ENCODE data around the gene IL27RA. TPM values are rescaled to one million over a fixed set of nuclear protein-coding genes. Genes with fewer than 3 reads are reported as not detected.

The IL27RA gene
- total RNA-seq, 1 donor from 2014 or later, result 5.7 TPM

DNA sequence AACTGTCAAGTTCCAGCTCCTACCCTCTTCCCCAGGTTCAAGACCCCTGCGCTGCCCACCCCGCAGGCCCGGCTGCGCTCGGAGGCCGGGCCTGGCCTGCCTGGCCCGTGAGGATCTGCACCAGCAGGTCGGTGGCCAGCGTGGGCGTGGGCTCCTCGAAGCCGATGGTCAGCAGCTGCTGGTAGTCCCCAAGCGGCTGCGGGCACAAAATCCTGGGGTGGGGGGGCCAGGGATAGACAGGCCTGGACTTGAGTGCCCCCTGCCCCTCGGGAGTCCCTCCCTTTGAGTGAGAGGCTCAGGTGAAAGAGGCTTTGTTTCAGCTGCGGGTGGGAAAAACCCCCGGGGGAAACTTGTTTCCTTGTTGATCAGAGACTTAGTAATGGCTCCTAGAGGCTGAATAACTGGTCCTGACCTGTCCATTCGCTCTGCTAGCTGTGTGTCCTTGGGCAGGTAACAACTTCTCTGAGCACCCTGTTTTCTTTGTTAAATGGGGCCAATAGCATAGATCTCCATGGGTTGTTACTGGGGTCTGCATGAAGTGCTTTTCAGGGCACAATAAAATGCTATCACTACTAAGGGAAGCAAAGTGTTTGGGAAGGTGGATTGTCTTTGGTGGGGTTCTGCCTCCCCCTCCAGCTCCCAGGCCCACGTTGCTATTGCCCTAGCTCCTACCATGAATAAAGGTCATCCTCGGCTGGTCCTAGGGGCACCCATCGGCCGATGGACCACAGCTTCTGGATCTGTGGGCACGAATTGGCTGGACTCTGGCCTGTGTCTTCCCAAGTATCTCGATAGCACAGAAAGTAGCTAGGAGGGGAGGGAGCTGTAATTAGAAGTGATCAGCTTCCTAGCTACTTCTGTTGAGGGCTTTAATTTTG lies 50.5 kb downstream of the IL27RA start:
- DNase-seq (ENCODE audit: low spot score in 2 of 2), result no peak
- FAIRE-seq, result no peak

DNA sequence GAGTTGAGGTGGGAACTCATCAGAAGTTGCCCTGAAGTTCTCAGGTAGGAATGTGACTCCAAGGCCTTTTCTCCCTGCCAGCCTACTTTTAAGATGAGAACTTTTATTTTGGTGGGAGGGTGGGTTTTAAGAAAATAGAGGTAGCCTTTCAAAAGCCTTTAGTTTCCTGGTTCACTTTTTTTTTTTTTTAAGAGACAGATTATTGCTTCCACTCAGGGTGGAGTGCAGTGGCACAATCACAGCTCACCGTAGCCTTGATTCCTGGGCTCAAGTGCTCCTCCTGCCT lies 51.1 kb downstream of the IL27RA start:
- FAIRE-seq (no peak), DNase-seq (ENCODE audit: low spot score in 2 of 2) (no peak)

DNA sequence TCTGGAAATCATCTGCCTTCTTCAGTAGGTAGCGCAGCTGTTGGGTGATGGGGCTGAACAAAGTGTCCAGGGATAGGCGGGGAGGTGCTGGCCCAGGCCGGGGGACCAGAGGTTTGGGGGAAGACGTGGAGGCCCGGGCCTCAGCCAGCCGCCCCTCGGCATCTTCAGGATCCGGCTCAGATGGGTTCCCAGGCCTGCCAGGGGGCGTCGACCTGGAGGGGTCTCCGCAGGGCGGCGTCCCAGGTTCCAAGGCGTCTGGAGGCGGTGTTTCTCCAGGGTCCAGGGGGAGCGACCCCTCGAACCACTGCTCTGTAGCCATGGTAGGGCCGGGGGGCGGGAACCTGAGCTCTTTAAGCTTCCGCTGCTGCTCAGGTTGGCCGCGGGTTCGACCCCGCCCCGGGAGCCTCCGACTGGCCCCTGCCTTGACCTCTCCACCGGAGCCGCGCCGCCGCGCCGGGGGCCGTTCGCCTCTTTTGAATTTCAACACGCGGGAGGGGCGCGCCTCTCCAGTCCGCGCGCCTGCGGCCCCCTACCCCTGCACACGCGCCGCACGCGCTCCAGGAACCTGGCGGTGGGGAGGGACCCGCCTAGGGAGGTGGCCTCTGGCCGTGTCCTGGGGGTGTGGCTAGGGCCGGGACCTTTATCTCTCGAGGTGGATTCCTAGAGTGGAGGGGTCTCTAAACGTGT lies 53.9 kb downstream of the IL27RA start, which contains the start of gene C19orf67:
Gene C19orf67, minus strand, starts transcription at position 475 of the 687 bp plus-strand sequence. Its CDS starts 156 bp downstream, at position 319.
- no peak for DNase-seq (ENCODE audit: low spot score in 2 of 2)

DNA sequence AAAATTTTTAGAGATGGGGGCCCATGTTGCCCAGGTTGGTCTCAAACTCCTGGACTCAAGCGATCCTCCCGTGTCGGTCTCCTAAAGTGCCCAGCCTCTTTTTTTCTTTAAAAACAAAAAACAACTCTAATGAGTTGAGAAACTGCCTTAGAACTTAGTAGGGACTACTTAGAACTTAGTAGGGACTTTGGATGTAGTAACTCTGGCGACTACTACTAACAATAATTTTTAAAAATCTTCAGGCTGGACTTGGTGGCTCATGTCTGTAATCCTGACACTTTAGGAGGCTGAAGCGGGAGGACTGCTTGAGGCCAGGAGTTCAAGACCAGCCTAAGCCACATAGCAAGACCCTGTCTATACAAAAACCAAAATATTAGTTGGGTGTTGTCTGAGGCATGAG lies 54.5 kb downstream of the IL27RA start:
- DNase-seq (ENCODE audit: low spot score in 2 of 2) (no peak), FAIRE-seq (no peak)

More for the DNA sequence above, 53.9 kb downstream of the IL27RA start, which contains the start of gene C19orf67:
- FAIRE-seq, result no peak

DNA sequence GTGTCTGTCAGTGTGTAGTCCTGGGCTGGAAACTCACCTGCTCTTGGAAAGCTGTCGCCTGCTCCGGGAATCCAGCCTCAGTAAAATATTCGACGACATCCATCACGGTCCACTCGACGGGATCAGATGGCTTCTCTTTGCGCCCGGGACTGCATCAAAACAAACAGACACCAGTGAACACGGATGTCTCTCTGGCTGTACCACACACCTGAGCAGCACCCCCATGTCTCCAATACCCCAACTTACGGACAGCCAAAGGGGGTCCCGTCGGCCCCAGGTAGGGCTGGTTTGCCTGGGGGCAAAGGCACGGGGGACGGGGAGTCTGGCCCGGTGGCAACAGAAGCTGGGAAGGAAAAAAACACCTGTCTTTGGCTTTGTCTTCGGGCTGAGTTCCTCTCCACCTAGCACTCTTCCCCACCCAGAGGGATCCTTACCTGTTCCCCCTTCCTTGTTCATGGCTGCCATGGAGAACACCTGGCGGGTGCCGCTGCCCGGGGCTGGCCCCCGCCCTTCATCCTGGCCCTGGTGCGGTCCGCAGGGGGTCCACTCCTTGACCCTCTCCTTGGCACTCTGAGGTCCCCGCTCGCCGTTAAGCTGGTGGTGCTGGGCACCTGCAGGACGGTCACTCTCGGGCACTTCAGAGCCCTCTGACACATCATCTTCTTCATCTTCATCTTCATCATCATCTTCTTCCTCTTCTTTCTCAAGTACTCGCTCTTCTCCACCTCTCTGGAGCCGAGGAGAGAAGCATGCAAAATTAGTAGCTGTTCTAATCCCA lies 57.3 kb downstream of the IL27RA start:
- DNase-seq (ENCODE audit: low spot score in 2 of 2), result no peak
- no peak for FAIRE-seq

DNA sequence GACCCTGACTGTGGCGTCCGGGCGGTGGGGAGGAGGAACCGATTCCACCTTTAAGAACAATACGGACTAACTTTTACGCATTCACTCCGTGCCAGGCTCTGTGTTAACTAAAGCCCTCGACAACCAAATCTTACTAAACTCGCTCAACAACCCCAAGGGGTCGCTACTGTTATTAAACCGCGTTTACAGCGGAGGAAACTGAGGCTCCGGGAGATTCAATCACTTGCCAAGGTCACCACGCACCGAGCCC lies 57.8 kb downstream of the IL27RA start:
- DNase-seq (ENCODE audit: low spot score in 2 of 2) (no peak), FAIRE-seq (no peak)

DNA sequence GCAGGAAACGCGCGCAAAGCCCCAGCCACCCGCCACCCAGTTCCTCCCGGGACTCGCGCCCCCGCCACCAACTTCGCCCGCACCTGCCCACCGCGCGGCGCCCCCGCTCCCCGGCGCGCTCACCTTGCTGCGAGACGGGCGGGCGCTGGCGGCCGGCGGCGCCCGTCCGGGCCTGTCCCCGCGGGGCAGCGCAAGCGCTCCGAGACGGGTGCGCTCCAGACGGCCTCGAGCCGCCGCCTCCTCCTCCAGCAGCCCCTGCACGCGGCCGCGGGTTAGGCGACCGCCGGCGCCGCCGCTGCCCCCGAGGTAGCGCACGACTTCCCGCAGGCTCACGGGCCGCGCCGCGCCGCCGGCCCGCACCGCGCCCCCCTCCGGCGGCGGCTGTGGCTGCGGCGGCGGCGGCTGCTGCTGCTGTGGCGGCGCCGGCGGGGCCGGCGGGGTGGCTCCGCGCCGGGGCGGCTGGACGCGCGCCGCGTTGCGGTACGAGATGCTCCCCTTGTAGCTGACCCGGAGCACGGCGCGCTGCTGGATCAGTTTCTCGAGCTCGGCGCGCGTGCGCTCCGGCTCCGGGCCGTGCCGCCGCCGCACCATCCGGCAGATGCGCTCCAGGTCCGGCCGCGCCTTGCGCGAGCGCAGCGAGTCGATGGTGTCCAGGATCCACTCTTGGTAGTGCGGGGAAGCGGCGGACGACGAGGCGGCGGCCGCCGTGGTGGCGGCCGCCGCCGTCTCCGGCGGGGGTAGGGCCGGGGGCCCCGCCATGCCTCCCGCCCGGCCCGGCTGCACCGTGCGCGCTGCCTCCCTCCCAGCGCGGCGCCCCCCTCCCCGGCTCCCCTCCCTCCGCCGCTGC lies 58.3 kb downstream of the IL27RA start:
- DNase-seq (ENCODE audit: low spot score in 2 of 2) (peak; percentile 64 to 81), FAIRE-seq (no peak)

DNA sequence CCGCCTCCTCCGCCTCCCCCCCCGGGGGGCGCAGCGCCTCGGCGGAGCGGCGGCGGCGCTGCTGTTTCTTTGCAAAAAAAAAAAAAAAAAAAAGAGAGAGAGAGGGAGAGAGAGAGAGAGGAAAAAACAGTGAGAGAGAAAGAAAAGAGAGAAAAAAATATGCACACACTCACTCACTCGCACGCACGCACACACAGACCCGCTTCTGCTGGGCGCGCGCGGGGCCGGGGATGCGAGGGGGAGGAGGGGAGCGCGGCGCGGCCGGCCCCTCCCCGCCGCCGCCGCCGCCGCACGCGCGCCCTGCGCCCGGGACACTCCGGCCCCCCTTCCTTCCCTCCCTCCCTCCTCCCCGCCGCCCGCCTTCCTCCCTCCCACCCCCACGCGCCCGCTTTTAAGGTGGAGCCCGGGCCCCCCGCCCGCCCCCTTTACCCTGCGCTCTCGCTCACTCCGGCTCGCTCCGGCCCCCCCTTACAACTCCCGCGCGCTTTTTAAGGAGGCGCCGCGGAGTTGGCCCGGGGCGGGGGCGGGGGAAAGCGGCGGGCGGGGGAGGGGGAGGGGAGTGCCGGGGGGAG lies 59.0 kb downstream of the IL27RA start, which contains the start of gene SAMD1:
Gene SAMD1, minus strand, starts transcription at position 243 of the 572 bp plus-strand sequence.
- DNase-seq (ENCODE audit: low spot score in 2 of 2), result peak; percentile 93 to 96
- no peak for FAIRE-seq

DNA sequence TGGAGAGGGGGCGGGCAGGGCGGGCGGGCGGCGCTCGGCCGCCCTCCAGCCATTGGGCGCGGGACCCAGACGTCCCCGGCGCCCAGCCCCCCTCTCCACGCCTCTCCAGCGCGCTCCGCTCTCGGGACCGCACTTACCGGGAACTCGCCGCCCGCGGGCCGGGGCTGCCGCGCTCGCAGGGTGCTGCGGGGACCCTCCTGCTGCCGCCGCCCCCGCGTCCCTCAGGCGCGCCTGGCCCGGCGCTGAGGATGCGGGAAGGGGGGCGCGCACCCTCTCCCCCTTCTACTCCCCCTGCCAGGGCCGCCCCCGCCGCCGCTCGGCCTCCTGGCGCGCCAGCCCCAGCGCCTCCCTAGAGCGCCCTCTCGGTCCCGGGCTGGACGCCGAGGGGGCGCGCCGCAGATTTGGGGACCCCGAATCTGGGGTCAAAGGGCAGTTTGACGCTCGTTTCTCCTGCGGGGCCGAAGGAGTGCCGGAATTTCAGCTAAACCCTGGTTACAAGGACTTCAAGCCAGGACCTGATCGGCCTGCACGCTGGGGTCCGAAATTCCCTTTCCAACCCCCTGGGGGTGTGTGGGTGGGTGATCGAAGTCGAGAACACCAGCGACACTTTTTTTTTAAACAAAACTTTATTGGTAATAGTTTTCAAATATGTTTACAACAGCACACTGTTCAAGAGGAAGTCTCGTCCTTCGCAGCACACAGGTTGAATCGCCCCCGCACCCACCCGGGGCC lies 59.7 kb downstream of the IL27RA start:
- FAIRE-seq (no peak), DNase-seq (ENCODE audit: low spot score in 2 of 2) (peak in 1 of 2 donors; percentile 97)

DNA sequence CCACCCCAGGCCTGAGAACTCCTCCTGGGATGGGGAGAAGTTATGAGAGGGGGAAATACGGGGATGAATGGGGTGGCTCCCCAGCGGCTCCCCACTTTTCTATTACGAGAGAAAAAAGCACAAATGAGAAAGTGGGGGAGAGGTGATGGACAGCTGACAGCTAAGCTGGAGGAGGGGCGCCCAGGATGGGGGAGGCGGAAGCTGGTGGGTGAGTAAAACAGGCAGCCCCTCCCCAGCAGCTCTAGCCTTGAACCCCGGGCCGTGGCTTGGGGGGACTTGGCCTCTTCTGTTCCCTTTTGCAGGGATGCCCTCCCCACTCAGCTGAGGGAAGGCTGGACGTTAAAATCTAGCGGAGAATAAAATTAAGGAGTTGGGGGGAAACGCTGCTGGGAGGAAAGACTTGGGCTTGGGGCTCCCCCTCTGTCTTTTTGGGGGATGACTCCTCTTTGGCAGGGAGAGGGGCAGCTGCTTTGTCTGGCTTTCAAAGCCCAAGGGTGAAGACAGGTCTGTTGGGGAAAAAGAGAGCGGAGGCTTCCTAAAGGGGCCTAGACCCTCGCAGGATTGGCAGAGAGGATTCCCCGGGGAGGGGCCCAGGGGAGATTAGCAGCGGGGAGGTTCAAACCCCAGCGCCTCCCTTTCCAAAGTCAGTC lies 60.4 kb downstream of the IL27RA start:
- DNase-seq (ENCODE audit: low spot score in 2 of 2) (no peak), FAIRE-seq (no peak)

DNA sequence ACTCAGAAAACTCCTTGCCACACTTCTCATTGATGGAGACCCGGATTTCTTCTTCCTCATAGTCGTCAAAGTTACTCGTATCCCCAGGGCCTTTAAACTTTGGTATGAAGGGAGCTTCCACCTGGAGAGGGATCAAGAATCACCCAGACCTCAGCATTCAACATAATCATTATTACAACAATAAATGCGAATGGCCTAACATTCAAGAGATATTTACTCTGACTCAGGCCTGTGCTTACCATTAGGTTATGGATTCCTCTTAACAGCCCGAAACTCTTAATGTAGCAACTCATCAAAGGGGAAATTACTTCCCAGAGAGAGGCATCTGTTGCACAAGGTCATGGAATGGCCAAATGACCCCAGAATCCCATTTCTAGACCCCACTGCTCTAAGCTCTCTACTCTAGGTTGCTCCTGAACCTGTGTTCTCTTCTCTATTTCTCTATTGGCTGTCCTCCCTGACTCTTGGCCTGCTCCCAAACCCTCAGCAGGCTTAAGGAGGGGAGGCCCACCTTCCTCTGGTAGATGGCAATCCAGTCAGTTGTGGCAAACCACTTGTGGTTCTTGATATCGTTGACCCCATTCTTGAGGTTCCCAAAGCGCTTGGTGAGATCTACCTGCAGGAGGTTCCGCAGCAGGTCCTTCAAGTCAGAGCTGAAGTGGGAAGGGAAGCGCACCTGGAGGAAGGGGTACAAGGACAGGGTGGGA lies 61.7 kb downstream of the IL27RA start:
- no peak for FAIRE-seq
- DNase-seq (ENCODE audit: low spot score in 2 of 2), result no peak

DNA sequence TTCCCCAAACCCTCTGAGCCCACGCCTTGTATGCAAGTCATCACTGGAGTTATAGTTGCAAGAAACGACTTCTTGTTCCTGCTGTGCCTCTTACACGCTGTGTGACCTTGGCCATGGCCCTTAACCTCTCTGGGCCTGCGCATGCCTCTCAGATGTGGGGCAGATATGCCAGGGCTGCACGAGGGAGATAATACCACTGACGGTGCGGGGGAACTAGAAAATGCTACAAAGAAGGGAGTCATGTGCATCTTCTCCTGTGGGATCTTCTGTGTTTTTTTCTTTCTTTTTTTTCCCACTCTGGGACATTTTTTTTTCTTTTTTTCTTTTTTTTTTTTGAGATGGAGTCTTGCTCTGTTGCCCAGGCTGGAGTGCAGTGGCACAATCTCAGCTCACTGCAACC lies 63.3 kb downstream of the IL27RA start:
- DNase-seq (ENCODE audit: low spot score in 2 of 2) (no peak), FAIRE-seq (no peak)

DNA sequence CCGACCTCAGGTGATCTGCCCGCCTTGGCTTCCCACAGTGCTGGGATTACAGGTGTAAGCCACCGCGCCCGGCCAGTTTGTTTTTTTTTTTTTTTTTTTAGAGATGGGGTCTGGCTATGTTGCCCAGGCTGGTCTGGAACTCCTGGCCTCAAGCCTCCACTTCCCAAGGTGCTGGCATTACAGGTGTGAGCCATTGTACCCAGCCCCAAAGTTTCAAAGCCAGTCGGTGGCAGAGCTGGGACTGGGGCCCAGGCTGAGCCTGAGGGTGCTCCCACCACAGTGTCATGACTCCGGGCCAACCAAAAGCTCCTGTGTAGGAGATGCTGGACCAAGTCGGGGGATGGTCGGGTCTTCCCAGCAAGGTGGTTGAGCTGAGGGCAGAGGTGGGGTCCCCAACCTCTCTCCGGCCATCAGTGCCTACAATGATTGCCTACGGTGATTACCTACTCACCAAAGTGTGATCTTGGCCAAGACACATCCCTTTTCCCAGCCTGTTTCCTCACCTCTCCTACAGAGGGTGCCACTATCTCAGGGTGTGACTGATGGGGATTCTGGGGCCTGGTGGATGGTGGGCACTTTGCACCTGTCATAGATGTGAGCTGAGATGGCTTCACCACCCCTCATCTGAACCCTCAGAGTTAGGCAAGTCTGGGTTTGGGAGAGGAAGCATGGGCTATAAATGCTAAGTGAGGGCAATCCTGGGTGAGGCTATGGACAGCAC lies 64.9 kb downstream of the IL27RA start:
- no peak for FAIRE-seq
- no peak for DNase-seq (ENCODE audit: low spot score in 2 of 2)

DNA sequence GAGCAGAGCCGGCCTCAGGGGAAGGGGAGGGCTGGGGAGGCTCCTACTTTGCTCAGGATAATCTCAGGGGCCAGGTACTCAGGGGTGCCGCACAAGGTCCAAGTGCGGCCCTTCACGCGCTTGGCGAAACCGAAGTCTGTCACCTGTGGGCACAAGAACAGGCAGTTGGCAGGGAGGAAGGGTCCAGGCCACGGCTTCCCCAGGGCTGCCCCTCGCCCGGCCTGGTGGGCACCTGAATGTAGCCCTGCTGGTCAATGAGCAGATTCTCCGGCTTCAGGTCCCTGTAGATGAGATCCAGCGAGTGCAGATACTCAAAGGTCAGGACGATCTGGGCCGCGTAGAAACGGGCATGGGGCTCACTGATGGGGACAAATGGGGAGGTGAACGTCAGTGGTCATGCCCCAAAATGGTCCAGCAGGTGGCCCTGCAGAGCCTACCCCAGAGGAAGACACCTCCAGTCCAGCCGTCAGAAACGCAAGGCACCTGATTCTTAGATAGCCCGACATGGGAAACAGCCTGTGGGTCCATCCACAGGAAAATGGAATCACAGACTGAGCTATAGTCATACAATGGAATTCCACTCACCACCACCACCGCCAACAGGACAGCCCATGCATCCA lies 66.1 kb downstream of the IL27RA start:
- no peak for DNase-seq (ENCODE audit: low spot score in 2 of 2)
- FAIRE-seq, result no peak

DNA sequence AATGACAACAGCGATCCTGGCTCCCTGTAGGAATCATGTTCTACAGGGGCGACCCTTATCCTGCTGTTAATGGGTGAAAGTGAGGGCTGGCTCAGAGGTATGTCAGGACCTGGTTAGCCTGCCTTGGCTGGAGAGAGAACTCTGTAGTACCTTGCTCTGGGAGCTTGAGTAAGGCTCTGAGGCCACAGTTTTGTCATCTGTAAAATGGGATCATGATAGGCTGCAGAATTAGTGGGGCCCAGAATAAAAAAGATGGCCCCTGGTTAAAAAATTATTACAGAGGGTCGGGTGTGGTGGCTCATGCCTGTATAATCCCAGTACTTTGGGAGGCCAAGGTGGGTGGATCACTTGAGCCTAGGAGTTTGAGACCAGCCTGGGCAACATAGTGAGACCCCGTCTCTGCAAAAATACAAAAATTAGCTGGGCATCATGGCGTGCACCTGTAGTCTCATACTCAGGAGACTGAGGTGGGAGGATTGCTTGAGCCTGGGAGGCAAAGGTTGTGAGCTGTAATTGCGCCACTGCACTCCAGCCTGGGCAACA lies 69.5 kb downstream of the IL27RA start:
- FAIRE-seq, result no peak
- no peak for DNase-seq (ENCODE audit: low spot score in 2 of 2)

DNA sequence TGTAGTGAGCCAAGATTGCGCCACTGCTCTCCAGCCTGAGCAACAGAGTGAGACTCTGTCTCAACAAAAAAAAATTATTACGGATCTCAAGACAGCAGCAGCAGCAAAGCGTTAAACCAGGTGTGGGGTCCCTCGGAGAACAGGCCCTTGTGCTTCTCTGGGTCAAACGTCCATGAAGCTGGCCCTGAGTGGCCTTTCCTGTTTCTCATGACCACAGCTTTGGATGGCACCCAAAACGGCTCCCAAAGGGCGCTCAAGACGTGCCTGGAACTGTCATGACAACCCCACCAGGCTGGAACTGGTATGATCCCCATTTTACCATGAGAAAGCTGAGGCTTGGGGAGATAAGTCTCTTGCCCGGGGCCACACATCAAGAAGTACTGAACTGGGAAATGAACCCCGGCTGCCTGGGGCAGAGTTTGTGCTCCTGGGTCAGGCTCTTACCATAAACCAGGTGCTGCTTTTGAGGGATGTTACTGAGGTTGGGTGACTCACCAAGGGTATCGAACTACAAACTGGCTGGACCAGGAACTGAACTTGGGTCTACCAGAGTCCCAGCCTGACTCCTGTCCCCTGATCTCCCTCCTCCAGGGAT lies 70.6 kb downstream of the IL27RA start:
- no peak for DNase-seq (ENCODE audit: low spot score in 2 of 2)
- FAIRE-seq, result no peak
